ENCODE results near the gene KCNC4.

DNA sequence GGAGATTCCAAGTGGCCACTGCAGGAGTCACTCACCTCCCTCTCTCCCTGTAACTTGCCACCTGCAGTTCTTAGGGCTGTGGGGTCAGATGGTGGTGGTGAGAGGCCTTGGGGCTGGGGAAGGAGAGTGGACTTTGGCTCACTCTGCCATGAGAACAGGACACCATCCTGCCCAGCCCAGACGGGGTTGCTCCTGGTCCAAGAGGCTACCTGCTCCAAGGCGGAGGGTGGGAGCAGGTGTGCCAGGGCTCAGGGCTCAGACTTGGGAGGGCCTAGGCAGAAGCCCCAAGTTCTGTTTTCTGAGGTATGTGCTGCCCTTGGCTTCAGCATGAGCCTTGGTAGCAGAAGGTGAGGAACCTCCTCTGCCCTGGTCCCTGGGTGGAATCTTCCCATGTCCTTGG lies 11.4 kb upstream of the KCNC4 start:
- TF ChIP-seq CTCF (conservative IDR thresholded peaks at IDR 0.05; ENCODE audit: low read depth, low read length): no peak
- TF ChIP-seq EZH2 (IDR thresholded peaks at IDR 0.05; ENCODE audit: borderline replicate concordance, low read depth, low read length, poor library complexity, severe bottlenecking): no peak
